MCF 10A (cell line): ENCODE data around the gene ZNF584. TPM values are rescaled to one million over a fixed set of nuclear protein-coding genes. Genes with fewer than 3 reads are reported as not detected.

Experiments used
- BruUV-seq: library from RNA; stranded (reverse); fragments of 400-500 nt; replicated peaks from 2 replicates; lab custom pipeline; 2021; lab: Mats Ljungman, UMichigan
- CTCF ChIA-PET: fragments of 300-600 bp; sonication (Branson Sonifier 250); formaldehyde crosslinking; extraction: SDS; loops from one replicate; lab custom pipeline; 2021; ENCODE audit warnings: antibody characterized with exemption, inconsistent platforms; lab: Yijun Ruan, JAX
- POLR2A ChIA-PET: fragments of 300-600, 350-650 bp; sonication (Branson Sonifier 250); formaldehyde crosslinking; extraction: SDS; loops from one replicate; lab custom pipeline; 2020; ENCODE audit warnings: antibody characterized with exemption, inconsistent platforms; lab: Yijun Ruan, JAX
- DNase-seq: peaks from one replicate; pipeline ENCODE4 v3.0.0-alpha.2; 2018; ENCODE audit not compliant: unreplicated experiment
- H3K27ac Mint-ChIP-seq: one replicate; pipeline ENCODE4 v1.8.0; 2022; ENCODE audit warnings: mild to moderate bottlenecking, low read depth, mixed read lengths; ENCODE audit not compliant: unreplicated experiment
- H3K27me3 Mint-ChIP-seq: one replicate; pipeline ENCODE4 v1.8.0; 2022; ENCODE audit warnings: mixed read lengths; ENCODE audit not compliant: insufficient read depth, unreplicated experiment
- H3K36me3 Mint-ChIP-seq: one replicate; pipeline ENCODE4 v1.8.0; 2022; ENCODE audit warnings: mild to moderate bottlenecking, moderate library complexity, mixed read lengths; ENCODE audit not compliant: insufficient read depth, unreplicated experiment
- H3K4me1 Mint-ChIP-seq: one replicate; pipeline ENCODE4 v1.8.0; 2022; ENCODE audit warnings: mixed read lengths; ENCODE audit not compliant: insufficient read depth, unreplicated experiment
- H3K4me3 Mint-ChIP-seq: one replicate; pipeline ENCODE4 v1.8.0; 2022; ENCODE audit warnings: mild to moderate bottlenecking, moderate library complexity, mixed read lengths; ENCODE audit not compliant: unreplicated experiment
- H3K9me3 Mint-ChIP-seq: one replicate; pipeline ENCODE4 v1.8.0; 2022; ENCODE audit warnings: mixed read lengths; ENCODE audit not compliant: unreplicated experiment
- intact Hi-C: fragments of 100-400 bp; cut with micrococcal nuclease; formaldehyde crosslinking; loops from 2 replicates; pipeline ENCODE4 v1.14.1; 2022
- total RNA-seq: library from RNA; stranded (reverse); gene quantifications from 2 replicates; pipeline ENCODE4 v1.2.3, GENCODE V29; 2022
- TF ChIP-seq, protein P1 (sequence below): fragments of 200-600 bp; IDR thresholded peaks from one replicate; pipeline ENCODE4 v1.8.0; 2022; ENCODE audit warnings: antibody characterized with exemption, mild to moderate bottlenecking; ENCODE audit not compliant: unreplicated experiment

The ZNF584 gene
- total RNA-seq, 1 experiment from 2014 or later: 18.1 TPM

DNA sequence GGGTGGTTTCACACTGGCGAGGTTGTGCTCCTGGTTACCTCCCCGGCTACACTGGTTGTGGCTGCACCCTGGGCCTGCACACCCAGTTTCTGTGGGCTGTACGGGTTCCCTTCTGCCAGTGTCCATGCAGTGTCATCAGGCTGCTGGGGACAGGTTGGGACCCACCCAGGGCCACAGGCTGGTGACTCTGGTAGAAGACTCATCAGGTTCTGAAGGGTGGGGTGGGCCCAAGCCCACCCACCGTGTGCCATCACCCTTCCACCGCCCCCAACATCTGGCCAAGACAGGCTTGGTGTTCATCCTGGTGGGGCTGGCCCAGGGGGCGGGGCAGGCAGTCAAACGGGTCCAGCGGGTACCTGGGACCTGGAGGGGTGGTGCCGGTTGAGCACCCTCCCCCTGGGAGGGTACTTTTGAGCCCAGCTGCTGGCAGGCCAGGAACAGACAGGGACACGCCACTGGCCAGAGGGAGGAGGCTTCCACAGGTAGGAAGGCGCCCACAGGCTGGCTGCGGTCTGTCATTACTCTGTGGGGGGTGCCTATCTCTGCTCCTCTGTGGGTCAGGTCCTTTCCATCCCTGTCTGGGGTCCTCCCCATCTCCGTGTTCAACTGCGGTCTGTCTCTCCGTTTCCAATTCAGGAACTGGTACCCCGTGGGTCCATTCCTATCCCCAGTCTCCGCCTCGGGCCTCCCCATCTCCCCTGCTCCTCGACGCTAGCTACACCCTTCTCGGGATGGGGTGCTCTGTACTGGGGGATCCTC, 13.1 kb upstream of the ZNF584 start, which contains the start of gene RNF225:
Gene RNF225, plus strand, starts transcription at position 437 of the 759 bp plus-strand sequence. CDS start 434 bp downstream, outside the sequence.
- CTCF ChIA-PET: interaction anchor here (0.6 to 0.9 kb wide), 4 partner anchors 11 to 1125 kb away, joined by 3 to 4 read pairs (median 4); no protein-coding TSS in a partner anchor
- H3K27ac Mint-ChIP-seq: no peak within 1 kb of the TSS
- TF ChIP-seq, protein P1, sequence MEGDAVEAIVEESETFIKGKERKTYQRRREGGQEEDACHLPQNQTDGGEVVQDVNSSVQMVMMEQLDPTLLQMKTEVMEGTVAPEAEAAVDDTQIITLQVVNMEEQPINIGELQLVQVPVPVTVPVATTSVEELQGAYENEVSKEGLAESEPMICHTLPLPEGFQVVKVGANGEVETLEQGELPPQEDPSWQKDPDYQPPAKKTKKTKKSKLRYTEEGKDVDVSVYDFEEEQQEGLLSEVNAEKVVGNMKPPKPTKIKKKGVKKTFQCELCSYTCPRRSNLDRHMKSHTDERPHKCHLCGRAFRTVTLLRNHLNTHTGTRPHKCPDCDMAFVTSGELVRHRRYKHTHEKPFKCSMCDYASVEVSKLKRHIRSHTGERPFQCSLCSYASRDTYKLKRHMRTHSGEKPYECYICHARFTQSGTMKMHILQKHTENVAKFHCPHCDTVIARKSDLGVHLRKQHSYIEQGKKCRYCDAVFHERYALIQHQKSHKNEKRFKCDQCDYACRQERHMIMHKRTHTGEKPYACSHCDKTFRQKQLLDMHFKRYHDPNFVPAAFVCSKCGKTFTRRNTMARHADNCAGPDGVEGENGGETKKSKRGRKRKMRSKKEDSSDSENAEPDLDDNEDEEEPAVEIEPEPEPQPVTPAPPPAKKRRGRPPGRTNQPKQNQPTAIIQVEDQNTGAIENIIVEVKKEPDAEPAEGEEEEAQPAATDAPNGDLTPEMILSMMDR: no peak
- peaks cover 61% of the 10 kb centered on the region for H3K36me3 Mint-ChIP-seq
- no peaks in the 10 kb centered on the region for H3K27me3 Mint-ChIP-seq
- no TSS peak for BruUV-seq
- intact Hi-C loops: no loop called here
- POLR2A ChIA-PET: interaction anchor here (1.0 to 1.6 kb wide), 4 partner anchors 8 to 124 kb away, joined by 3 to 8 read pairs (median 6); partner anchors contain the start of genes RPS5, ZBTB45 and ZNF584
- no peak for DNase-seq
- H3K4me1 Mint-ChIP-seq: peaks cover 23% of the 10 kb centered on the region
- peak within 1 kb of the TSS; percentile 18 for H3K4me3 Mint-ChIP-seq
- H3K9me3 Mint-ChIP-seq: no peaks in the 10 kb centered on the region

- Mint-ChIP-seq H3K27me3 (no peaks in the 10 kb centered on the region), H3K36me3 (peaks cover 54% of the 10 kb centered on the region), H3K4me1 (peaks cover 30% of the 10 kb centered on the region), H3K4me3 (peak overlapping the region; percentile 18), H3K27ac (no peak overlapping the region), H3K9me3 (no peaks in the 10 kb centered on the region)
- DNase-seq: no peak
- BruUV-seq: no TSS peak
- TF ChIP-seq, protein P1: no peak
- ChIA-PET POLR2A (interaction anchor here (1.0 kb wide), 1 partner anchor 9 kb away, joined by 5 read pairs; the partner anchor contains the start of gene RPS5), CTCF (no interaction called here)
- intact Hi-C loops: no loop called here
These were observed 12.3 kb upstream of the ZNF584 start for GRCh38 chr19:58395979-58396627.

DNA sequence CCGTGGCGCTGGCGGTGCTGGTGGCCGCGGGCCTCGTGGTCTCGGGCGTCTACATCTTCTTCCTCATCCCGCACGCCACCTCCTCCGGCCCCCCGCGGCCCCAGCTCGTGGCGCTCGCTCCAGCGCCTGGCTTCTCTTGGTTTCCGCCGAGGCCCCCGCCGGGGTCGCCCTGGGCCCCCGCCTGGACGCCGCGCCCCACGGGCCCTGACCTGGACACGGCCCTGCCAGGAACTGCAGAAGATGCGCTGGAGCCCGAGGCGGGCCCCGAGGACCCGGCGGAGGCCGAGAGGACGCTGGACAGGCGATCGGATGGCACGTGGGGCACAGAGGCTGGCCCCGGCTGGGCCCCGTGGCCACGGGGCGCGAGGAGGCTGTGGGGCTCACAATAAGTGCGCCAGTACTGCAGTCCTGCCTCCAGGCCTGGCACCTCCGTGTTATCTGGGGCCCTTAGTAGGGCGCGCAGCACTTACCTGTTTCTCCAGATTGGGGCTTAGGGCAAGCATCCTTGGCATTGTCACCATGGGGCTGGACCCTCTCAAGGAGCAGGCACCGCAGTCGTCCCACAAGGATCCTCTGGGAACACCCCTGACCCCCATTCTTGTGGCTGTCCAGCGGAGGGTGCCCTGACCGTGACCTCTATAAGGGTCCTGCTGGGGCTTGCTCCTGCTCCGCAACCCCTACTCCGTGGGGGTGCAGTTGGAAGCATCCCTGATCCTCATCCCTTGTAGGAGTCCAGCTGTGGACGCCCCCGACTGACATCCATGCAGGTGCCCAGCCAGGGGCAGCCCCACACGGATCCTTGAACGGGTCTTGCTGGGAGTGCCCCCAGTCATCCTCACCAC, 11.5 kb upstream of the ZNF584 start:
- POLR2A ChIA-PET: interaction anchor here (4.7 kb wide), 1 partner anchor 8 kb away, joined by 22 read pairs; the partner anchor contains the start of gene RPS5
- Mint-ChIP-seq H3K27ac (no peak overlapping the region), H3K4me1 (peaks cover 33% of the 10 kb centered on the region), H3K4me3 (no peak overlapping the region), H3K36me3 (peaks cover 46% of the 10 kb centered on the region), H3K27me3 (no peaks in the 10 kb centered on the region), H3K9me3 (no peaks in the 10 kb centered on the region)
- CTCF ChIA-PET: no interaction called here
- TF ChIP-seq, protein P1: no peak
- BruUV-seq: no TSS peak
- DNase-seq: no peak
- intact Hi-C loops: no loop called here
